HG03139 (cell line): Measurements from ENCODE around the gene OR51B4.
A peak's percentile ranks its signal among the peaks of the same experiment; 100 is the strongest.
"Not testable (repeated sequence)": the region's sequence is repeated elsewhere in the genome, so short reads cannot be mapped to it uniquely, and the experiment has no call there.

ENCODE experiments used
- ATAC-seq: cut with Tn5 transposase; IDR thresholded peaks from one replicate; pipeline ENCODE4 v1.9.1; 2021; ENCODE audit not compliant: unreplicated experiment

OR51B4 gene

DNA sequence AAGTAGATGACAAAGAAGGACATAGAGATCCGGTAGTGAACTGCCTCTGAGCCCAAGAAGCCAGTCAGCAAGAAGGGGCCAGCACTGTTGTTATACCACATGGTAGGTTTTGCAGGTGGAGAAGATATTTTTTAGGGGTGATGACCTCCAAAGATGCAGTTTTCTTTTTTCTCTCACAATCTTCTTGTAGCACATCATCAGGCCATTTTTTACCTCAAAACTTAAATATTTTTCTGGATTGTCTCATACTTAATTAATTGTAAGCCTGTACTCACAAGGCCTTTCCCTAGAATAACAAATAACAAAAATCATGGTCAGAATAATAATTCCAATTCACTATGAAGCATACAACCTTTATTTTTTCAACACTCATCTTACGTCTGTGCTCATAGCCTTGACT lies at the start of gene OR51B4:
Gene OR51B4 (minus strand): TSS at position 101 of the 400 bp plus-strand sequence. CDS start 0 bp downstream, at position 101.
- ATAC-seq, result no peak

- no peak for ATAC-seq
Observed at GRCh38 chr11:5351208-5351607, 49.5 kb upstream of the OR51B4 start, which contains the start of gene OR51B6. Gene OR51B6, plus strand, starts transcription at chr11:5351508. Its CDS starts 0 bp downstream, at chr11:5351508.

- ATAC-seq, result no peak
Observed at GRCh38 chr11:5349550-5349949, 47.8 kb upstream of the OR51B4 start.

GRCh38 chr11:5348551-5349194 lies 46.9 kb upstream of the OR51B4 start:
- no peak for ATAC-seq

GRCh38 chr11:5345831-5346230 lies 44.1 kb upstream of the OR51B4 start:
- ATAC-seq, result no peak

DNA sequence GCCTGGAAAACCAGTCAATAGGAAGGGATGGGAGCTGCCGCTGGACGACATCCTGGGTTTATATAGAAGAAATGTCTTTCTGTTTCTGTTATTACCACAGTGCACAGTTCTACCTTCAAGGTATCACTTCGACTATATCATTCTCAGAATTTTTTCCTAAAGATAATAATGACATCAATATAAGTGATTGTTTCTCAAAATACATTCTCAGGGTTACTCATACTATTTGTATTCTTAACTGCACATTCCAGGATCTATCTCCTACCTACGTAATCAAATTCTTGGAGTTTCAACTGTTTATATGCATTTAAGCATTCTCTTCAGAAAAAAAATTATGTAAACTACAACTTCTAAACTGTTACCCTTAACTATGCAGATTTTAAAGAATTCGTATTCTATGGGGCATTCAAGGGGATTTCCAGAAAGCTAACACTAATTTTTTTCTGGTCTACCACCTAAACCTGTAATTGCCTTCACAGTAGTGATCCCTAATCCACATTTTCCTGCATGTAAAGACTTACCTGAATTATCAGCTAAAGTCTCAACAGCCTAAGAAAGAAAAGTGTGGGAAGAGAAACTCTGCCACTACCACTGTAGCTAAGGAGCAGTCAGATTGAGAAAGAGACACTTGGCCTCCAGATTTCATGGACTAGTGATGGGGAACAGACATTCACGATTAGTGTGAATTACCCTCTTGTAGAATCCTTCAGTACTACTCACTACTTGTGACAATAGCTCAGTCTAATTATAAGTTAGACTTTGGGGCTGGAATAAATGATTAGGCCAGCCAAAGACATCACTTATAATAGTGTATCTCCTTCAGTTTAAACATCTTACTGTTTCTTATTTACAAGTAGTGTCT lies 42.0 kb upstream of the OR51B4 start, which contains the start of gene OR51B5:
Gene OR51B5 (minus strand): TSS at position 51 of the 862 bp plus-strand sequence. CDS start 0 bp downstream, at position 51.
- no peak for ATAC-seq

- ATAC-seq, result peak; percentile 72
Observed at GRCh38 chr11:5339771-5340322, 38.1 kb upstream of the OR51B4 start.

GRCh38 chr11:5337253-5337652 lies 35.5 kb upstream of the OR51B4 start:
- not testable (repeated sequence) for ATAC-seq

GRCh38 chr11:5336331-5336730 lies 34.6 kb upstream of the OR51B4 start:
- no peak for ATAC-seq

GRCh38 chr11:5335170-5335569 lies 33.4 kb upstream of the OR51B4 start:
- no peak for ATAC-seq

GRCh38 chr11:5324197-5324596 lies 22.5 kb upstream of the OR51B4 start, which contains the start of gene OR51B2:
Gene OR51B2, minus strand, starts transcription at chr11:5324297. Its CDS starts 0 bp downstream, at chr11:5324297.
- ATAC-seq, result no peak

- ATAC-seq, result no peak
Observed at GRCh38 chr11:5317292-5317691, 15.5 kb upstream of the OR51B4 start.

DNA sequence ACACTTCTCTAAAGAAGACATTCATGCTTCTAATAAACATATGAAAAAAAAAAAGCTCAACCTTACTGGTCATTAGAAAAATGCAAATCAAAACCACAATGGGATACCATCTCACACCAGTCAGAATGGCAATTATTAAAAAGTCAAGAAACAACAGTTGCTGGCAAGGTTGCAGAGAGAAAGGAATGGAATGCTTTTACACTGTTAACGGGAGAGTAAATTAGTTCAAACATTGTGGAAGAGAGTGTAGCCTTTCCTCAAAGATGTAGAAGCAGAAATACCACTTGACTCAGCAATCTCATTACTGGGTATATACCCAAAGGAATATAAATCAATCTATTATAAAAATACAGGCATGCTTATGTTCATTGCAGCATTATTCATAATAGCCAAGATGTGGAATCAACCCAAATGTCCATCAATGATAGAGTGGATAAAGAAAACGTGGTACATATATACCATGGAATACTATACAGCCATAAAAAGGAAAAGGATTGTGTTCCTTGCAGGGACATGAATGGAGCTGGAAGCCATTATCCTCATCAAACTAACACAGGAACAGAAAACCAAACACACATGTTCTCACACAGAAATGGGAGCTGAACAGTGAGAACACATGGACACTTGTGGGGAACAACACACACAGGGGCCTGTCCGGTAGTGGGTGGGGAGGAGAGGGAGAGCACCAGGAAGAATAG lies 11.7 kb upstream of the OR51B4 start:
- not testable (repeated sequence) for ATAC-seq

- no peak for ATAC-seq
Observed at GRCh38 chr11:5310423-5310822, 8.7 kb upstream of the OR51B4 start.

DNA sequence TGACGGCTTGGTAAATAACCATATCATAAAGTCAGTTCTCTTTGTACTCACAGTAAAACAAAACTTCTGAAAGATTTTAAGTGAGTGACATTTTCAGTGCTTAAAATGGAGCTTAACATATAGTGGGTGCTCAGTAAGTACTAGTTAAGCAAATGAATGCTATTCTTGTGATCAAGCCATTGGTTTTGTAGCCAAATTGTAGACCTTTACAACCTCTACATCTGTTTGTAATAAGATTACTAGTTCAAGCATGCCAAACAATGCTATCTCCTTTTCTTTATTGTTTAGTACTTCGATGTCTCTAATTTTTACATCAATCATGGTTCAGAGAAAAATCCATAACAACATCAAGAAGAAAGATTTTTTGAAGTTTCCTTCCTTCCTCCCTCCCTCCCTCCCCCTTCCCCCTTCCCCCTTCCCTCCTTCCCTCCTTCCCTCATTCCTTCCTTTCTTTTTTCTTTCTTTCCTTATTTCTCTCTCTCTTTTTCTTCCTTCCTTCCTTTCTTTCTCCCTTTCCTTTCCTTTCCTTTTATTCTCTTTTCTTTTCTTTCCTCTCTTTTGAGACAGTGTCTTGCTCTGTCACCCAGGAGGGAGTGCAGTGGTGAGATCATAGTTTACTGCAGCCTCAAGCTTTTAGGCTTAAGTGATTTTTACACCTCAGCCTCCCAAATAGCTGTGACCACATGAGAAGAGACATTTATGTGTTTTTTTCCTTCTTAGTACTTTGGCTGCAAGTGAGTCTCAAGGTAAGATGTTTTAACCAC lies 5.7 kb upstream of the OR51B4 start:
- ATAC-seq, result no peak

DNA sequence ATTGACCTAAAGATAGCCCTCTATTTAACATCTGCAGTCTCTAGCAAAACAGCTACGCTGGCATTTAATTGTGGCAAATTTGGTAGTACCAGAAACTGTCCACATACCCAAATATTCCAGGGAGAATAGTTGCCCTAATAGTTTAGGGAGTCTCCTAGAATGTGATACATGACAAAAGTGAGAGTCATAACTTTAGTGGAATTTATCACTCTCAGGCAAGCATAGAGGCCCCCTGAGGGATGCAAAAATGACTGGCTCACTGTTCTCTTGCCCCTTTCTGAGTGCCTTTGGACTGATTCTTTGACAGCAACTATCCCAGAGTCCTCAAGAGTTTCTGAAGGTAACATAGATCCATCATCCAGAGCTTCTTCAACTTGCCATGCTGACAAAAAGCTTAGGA lies 2.3 kb upstream of the OR51B4 start:
- no peak for ATAC-seq

DNA sequence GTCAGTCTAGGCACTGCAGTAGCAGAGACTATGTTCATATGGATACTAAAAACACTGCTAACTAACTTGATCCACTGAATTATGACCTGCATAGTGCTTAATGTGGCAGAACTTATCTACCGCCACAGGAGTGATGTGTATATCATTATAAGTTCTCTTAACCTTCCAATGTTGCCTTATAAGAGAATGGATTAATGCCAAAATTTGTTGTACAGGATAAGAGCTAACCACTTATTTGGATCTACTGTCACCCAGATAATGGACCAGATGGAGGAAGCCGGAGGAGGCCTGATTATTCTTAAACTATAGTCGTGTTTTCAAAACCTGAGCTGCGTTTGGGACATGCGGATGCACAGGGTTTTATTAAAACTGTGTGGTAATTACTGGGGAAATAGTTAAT lies 1.9 kb upstream of the OR51B4 start:
- no peak for ATAC-seq

DNA sequence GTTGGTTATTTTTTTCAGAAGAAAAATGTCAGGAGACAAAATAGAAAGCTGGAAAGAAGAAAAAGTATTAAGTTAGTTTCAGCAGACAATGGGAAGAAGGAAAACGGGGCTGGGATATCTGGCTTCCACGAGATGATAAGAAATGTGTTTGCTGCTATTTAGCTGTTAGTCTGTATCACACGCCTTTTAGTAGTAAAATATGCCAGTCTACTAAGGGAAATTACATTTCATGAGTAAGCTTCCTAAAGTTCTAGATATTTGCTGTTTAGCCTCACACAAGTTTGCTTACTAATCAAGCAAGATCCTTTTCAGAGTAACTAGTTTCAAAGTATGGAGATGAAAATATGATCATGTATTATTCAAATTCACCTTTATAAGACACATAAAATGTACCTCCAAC lies 1.5 kb downstream of the OR51B4 start:
- ATAC-seq, result no peak

- ATAC-seq, result no peak
Observed at GRCh38 chr11:5298451-5298850, 3.3 kb downstream of the OR51B4 start.

- ATAC-seq, result no peak
Observed at GRCh38 chr11:5297721-5298323, 3.9 kb downstream of the OR51B4 start.
